Activated naive CD8-positive, alpha-beta T cell treated with anti-CD3 and anti-CD28 coated beads, Interleukin-2, amount 10 ng/mL, durations not matched to agents 7 days and 5 days (primary cell): Measurements from ENCODE around the gene DOHH. TPM values are rescaled to one million over a fixed set of nuclear protein-coding genes. Genes with fewer than 3 reads are reported as not detected.

ENCODE experiments used
- ATAC-seq: fragments of 150-1000 bp; cut with Tn5 transposase; one replicate; pipeline ENCODE4 v1.10.0; 2021; ENCODE audit warnings: low read depth, moderate library complexity
- POLR2A ChIA-PET: fragments of 350-600 bp; sonication (Branson Sonifier 250); formaldehyde crosslinking; loops from one replicate; lab custom pipeline; 2021; ENCODE audit warnings: antibody characterized with exemption; lab: Charles Lee
- DNase-seq: peaks from one replicate; pipeline ENCODE4 v3.0.0; 2021
- H3K27ac Mint-ChIP-seq: one replicate; pipeline ENCODE4 v1.8.0; 2022; ENCODE audit warnings: mild to moderate bottlenecking, mixed read lengths
- H3K27me3 Mint-ChIP-seq: one replicate; pipeline ENCODE4 v1.8.0; 2022; ENCODE audit warnings: mild to moderate bottlenecking, moderate library complexity, mixed read lengths
- H3K36me3 Mint-ChIP-seq: one replicate; pipeline ENCODE4 v1.8.0; 2021; ENCODE audit warnings: mild to moderate bottlenecking, mixed read lengths
- H3K4me1 Mint-ChIP-seq: one replicate; pipeline ENCODE4 v1.8.0; 2021; ENCODE audit warnings: mixed read lengths
- H3K4me3 Mint-ChIP-seq: one replicate; pipeline ENCODE4 v1.8.0; 2022; ENCODE audit warnings: mild to moderate bottlenecking, moderate library complexity, mixed read lengths
- H3K9me3 Mint-ChIP-seq: one replicate; pipeline ENCODE4 v1.8.0; 2021; ENCODE audit warnings: mixed read lengths
- total RNA-seq, 2 experiments: library from RNA; stranded (reverse); gene quantifications; one replicate each; pipeline ENCODE4 v1.2.3, GENCODE V29; 2021

The DOHH gene
- total RNA-seq, 2 experiments from 2014 or later, result 9.9 to 12.1 TPM

GRCh38 chr19:3520166-3521103 lies 20.0 kb upstream of the DOHH start:
- H3K9me3 Mint-ChIP-seq, result no peaks in the 10 kb centered on the region
- DNase-seq, result no peak
- no peaks in the 10 kb centered on the region for H3K27me3 Mint-ChIP-seq
- POLR2A ChIA-PET, result interaction anchor here (0.5 to 0.7 kb wide), 2 partner anchors 167 to 356 kb away, joined by 3 to 5 read pairs; no protein-coding TSS in a partner anchor
- no peak overlapping the region for H3K27ac Mint-ChIP-seq
- H3K36me3 Mint-ChIP-seq, result peaks cover 8% of the 10 kb centered on the region
- ATAC-seq, result no peak
- no peak overlapping the region for H3K4me3 Mint-ChIP-seq
- peaks cover 14% of the 10 kb centered on the region for H3K4me1 Mint-ChIP-seq

GRCh38 chr19:3519126-3519525 lies 18.7 kb upstream of the DOHH start:
- Mint-ChIP-seq H3K9me3 (no peaks in the 10 kb centered on the region), H3K36me3 (peaks cover 8% of the 10 kb centered on the region), H3K4me3 (no peak overlapping the region), H3K4me1 (peaks cover 14% of the 10 kb centered on the region), H3K27ac (no peak overlapping the region), H3K27me3 (no peaks in the 10 kb centered on the region)
- ATAC-seq (no peak), DNase-seq (no peak)
- POLR2A ChIA-PET, result no interaction called here

GRCh38 chr19:3518659-3519058 lies 18.2 kb upstream of the DOHH start:
- Mint-ChIP-seq H3K4me1 (peaks cover 14% of the 10 kb centered on the region), H3K27me3 (no peaks in the 10 kb centered on the region), H3K36me3 (peaks cover 6% of the 10 kb centered on the region), H3K27ac (no peak overlapping the region), H3K4me3 (no peak overlapping the region), H3K9me3 (no peaks in the 10 kb centered on the region)
- ATAC-seq, result no peak
- POLR2A ChIA-PET, result no interaction called here
- DNase-seq, result no peak

GRCh38 chr19:3518255-3518654 lies 17.8 kb upstream of the DOHH start:
- H3K36me3 Mint-ChIP-seq, result peaks cover 6% of the 10 kb centered on the region
- POLR2A ChIA-PET, result interaction anchor here (0.7 kb wide), 1 partner anchor 23 kb away, joined by 5 read pairs; no protein-coding TSS in a partner anchor
- H3K4me1 Mint-ChIP-seq, result peaks cover 14% of the 10 kb centered on the region
- no peaks in the 10 kb centered on the region for H3K27me3 Mint-ChIP-seq
- no peaks in the 10 kb centered on the region for H3K9me3 Mint-ChIP-seq
- H3K27ac Mint-ChIP-seq, result no peak overlapping the region
- ATAC-seq (no peak), DNase-seq (no peak)
- no peak overlapping the region for H3K4me3 Mint-ChIP-seq

- no peak overlapping the region for H3K27ac Mint-ChIP-seq
- peaks cover 14% of the 10 kb centered on the region for H3K4me1 Mint-ChIP-seq
- H3K27me3 Mint-ChIP-seq, result no peaks in the 10 kb centered on the region
- ATAC-seq (no peak), DNase-seq (no peak)
- peaks cover 6% of the 10 kb centered on the region for H3K36me3 Mint-ChIP-seq
- no peak overlapping the region for H3K4me3 Mint-ChIP-seq
- POLR2A ChIA-PET, result interaction anchor here (0.7 kb wide), 1 partner anchor 23 kb away, joined by 5 read pairs; no protein-coding TSS in a partner anchor
- H3K9me3 Mint-ChIP-seq, result no peaks in the 10 kb centered on the region
Observed at GRCh38 chr19:3517638-3518037, 17.2 kb upstream of the DOHH start.

- Mint-ChIP-seq H3K9me3 (no peaks in the 10 kb centered on the region), H3K4me1 (peaks cover 14% of the 10 kb centered on the region), H3K4me3 (no peak overlapping the region), H3K27ac (no peak overlapping the region), H3K36me3 (peaks cover 5% of the 10 kb centered on the region), H3K27me3 (no peaks in the 10 kb centered on the region)
- ATAC-seq, result peak; percentile 28
- no peak for DNase-seq
- POLR2A ChIA-PET, result interaction anchor here (0.5 to 0.8 kb wide), 2 partner anchors 11 to 48 kb away, joined by 3 read pairs; no protein-coding TSS in a partner anchor
Observed at GRCh38 chr19:3516675-3517207, 16.3 kb upstream of the DOHH start.

- Mint-ChIP-seq H3K4me1 (peaks cover 11% of the 10 kb centered on the region), H3K4me3 (peak overlapping the region; percentile 27), H3K27me3 (no peaks in the 10 kb centered on the region), H3K27ac (peak overlapping the region; percentile 74), H3K9me3 (no peaks in the 10 kb centered on the region), H3K36me3 (peaks cover 2% of the 10 kb centered on the region)
- POLR2A ChIA-PET, result interaction anchor here (1.1 kb wide), 1 partner anchor 9 kb away, joined by 5 read pairs; the partner anchor contains the start of gene FZR1
- ATAC-seq (peak; percentile 34), DNase-seq (no peak)
Observed at GRCh38 chr19:3515891-3516422, 15.5 kb upstream of the DOHH start.

GRCh38 chr19:3514930-3515329 lies 14.5 kb upstream of the DOHH start:
- peaks cover 2% of the 10 kb centered on the region for H3K36me3 Mint-ChIP-seq
- POLR2A ChIA-PET, result interaction anchor here (1.1 kb wide), 1 partner anchor 8 kb away, joined by 5 read pairs; the partner anchor contains the start of gene FZR1
- no peak overlapping the region for H3K4me3 Mint-ChIP-seq
- H3K9me3 Mint-ChIP-seq, result no peaks in the 10 kb centered on the region
- H3K27me3 Mint-ChIP-seq, result no peaks in the 10 kb centered on the region
- ATAC-seq (no peak), DNase-seq (no peak)
- H3K27ac Mint-ChIP-seq, result no peak overlapping the region
- H3K4me1 Mint-ChIP-seq, result peaks cover 11% of the 10 kb centered on the region

- H3K36me3 Mint-ChIP-seq, result peaks cover 9% of the 10 kb centered on the region
- no peak overlapping the region for H3K27ac Mint-ChIP-seq
- no peak for DNase-seq
- no peaks in the 10 kb centered on the region for H3K9me3 Mint-ChIP-seq
- peaks cover 17% of the 10 kb centered on the region for H3K4me1 Mint-ChIP-seq
- no peak overlapping the region for H3K4me3 Mint-ChIP-seq
- POLR2A ChIA-PET, result no interaction called here
- no peak for ATAC-seq
- no peaks in the 10 kb centered on the region for H3K27me3 Mint-ChIP-seq
Observed at GRCh38 chr19:3513229-3514140, 13.0 kb upstream of the DOHH start.

- no peak overlapping the region for H3K4me3 Mint-ChIP-seq
- POLR2A ChIA-PET, result no interaction called here
- H3K27me3 Mint-ChIP-seq, result no peaks in the 10 kb centered on the region
- no peaks in the 10 kb centered on the region for H3K9me3 Mint-ChIP-seq
- ATAC-seq (no peak), DNase-seq (no peak)
- H3K36me3 Mint-ChIP-seq, result peaks cover 11% of the 10 kb centered on the region
- H3K4me1 Mint-ChIP-seq, result peaks cover 20% of the 10 kb centered on the region
- no peak overlapping the region for H3K27ac Mint-ChIP-seq
Observed at GRCh38 chr19:3512562-3513228, 12.2 kb upstream of the DOHH start.

GRCh38 chr19:3511506-3512251 lies 11.2 kb upstream of the DOHH start:
- ATAC-seq (no peak), DNase-seq (no peak)
- H3K27me3 Mint-ChIP-seq, result no peaks in the 10 kb centered on the region
- peaks cover 23% of the 10 kb centered on the region for H3K4me1 Mint-ChIP-seq
- no peak overlapping the region for H3K4me3 Mint-ChIP-seq
- no peaks in the 10 kb centered on the region for H3K9me3 Mint-ChIP-seq
- no peak overlapping the region for H3K27ac Mint-ChIP-seq
- POLR2A ChIA-PET, result no interaction called here
- H3K36me3 Mint-ChIP-seq, result peaks cover 14% of the 10 kb centered on the region

- peaks cover 14% of the 10 kb centered on the region for H3K36me3 Mint-ChIP-seq
- no peak overlapping the region for H3K27ac Mint-ChIP-seq
- DNase-seq (no peak), ATAC-seq (no peak)
- no peaks in the 10 kb centered on the region for H3K27me3 Mint-ChIP-seq
- peaks cover 19% of the 10 kb centered on the region for H3K4me1 Mint-ChIP-seq
- POLR2A ChIA-PET, result no interaction called here
- no peak overlapping the region for H3K4me3 Mint-ChIP-seq
- no peaks in the 10 kb centered on the region for H3K9me3 Mint-ChIP-seq
Observed at GRCh38 chr19:3510727-3511126, 10.3 kb upstream of the DOHH start.
